ENCODE results near the gene CMTM7.
A peak's percentile ranks its signal among the peaks of the same experiment; 100 is the strongest.

The CMTM7 gene

DNA sequence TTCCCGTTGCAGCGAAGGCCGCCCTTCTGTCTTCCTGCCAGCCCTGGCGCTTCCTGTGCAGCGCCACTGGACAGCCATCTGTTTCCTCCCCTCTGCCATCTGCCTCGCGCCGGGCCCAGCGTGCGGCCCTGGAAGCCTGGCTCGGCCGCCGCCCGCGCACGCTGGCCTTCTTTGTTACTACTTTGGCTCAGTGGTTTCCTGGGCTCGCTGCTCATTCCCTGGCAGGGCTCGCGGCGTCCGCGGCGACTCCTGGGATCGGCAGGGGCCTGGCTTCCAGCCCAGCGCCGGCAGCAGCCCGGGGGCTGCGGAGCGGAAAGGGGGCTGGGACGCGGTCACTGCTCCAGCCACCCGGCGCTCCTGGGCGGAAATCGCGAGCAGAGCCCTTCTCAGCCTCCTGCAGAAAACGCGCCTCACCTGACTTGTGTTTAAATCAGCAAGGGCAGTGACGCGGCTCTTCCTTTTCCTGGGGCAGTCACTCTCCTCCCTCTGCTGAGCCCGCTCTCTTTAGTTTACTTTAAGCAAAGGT, 10.0 kb downstream of the CMTM7 start:
- H3K4me1 ChIP-seq (ENCODE audit: control insufficient read depth, insufficient read depth, low read length, poor library complexity, severe bottlenecking): peaks cover 17% of the 10 kb centered on the region
- peaks cover 3% of the 10 kb centered on the region for H3K36me3 ChIP-seq (ENCODE audit: control insufficient read depth, insufficient read depth, low read length)
- 5 to 10% methylated on average over 21 to 37 of the region's 41 CpGs for WGBS, 2 experiments (ENCODE audit: insufficient coverage in 2 of 2)
- no peaks in the 10 kb centered on the region for H3K9me3 ChIP-seq (ENCODE audit: control insufficient read depth, low read length)
- H3K4me3 ChIP-seq (ENCODE audit: extremely low read depth, insufficient read depth, low read length, poor library complexity, severe bottlenecking): peak overlapping the region; percentile 18
- peak overlapping the region; percentile 96 for H3K27ac ChIP-seq (ENCODE audit: low read depth, low read length, severe bottlenecking)

GRCh38 chr3:32403663-32404062, 12.0 kb downstream of the CMTM7 start:
- 100% methylated on average over 1 of the region's 3 CpGs for WGBS, 2 experiments (ENCODE audit: insufficient coverage in 2 of 2)
- H3K27ac ChIP-seq (ENCODE audit: low read depth, low read length, severe bottlenecking): no peak overlapping the region
- H3K9me3 ChIP-seq (ENCODE audit: control insufficient read depth, low read length): no peaks in the 10 kb centered on the region
- H3K4me3 ChIP-seq (ENCODE audit: extremely low read depth, insufficient read depth, low read length, poor library complexity, severe bottlenecking): no peak overlapping the region
- peaks cover 3% of the 10 kb centered on the region for H3K36me3 ChIP-seq (ENCODE audit: control insufficient read depth, insufficient read depth, low read length)
- peaks cover 23% of the 10 kb centered on the region for H3K4me1 ChIP-seq (ENCODE audit: control insufficient read depth, insufficient read depth, low read length, poor library complexity, severe bottlenecking)

GRCh38 chr3:32404714-32405113, 13.1 kb downstream of the CMTM7 start:
- H3K36me3 ChIP-seq (ENCODE audit: control insufficient read depth, insufficient read depth, low read length): peaks cover 3% of the 10 kb centered on the region
- no peak overlapping the region for H3K27ac ChIP-seq (ENCODE audit: low read depth, low read length, severe bottlenecking)
- WGBS, 2 experiments (ENCODE audit: insufficient coverage in 2 of 2): 88 to 100% methylated on average over 1 of the region's 1 CpG
- peaks cover 19% of the 10 kb centered on the region for H3K4me1 ChIP-seq (ENCODE audit: control insufficient read depth, insufficient read depth, low read length, poor library complexity, severe bottlenecking)
- no peaks in the 10 kb centered on the region for H3K9me3 ChIP-seq (ENCODE audit: control insufficient read depth, low read length)
- H3K4me3 ChIP-seq (ENCODE audit: extremely low read depth, insufficient read depth, low read length, poor library complexity, severe bottlenecking): no peak overlapping the region

- Histone ChIP-seq H3K36me3 (ENCODE audit: control insufficient read depth, insufficient read depth, low read length) (peaks cover 3% of the 10 kb centered on the region), H3K27ac (ENCODE audit: low read depth, low read length, severe bottlenecking) (no peak overlapping the region), H3K4me3 (ENCODE audit: extremely low read depth, insufficient read depth, low read length, poor library complexity, severe bottlenecking) (no peak overlapping the region), H3K4me1 (ENCODE audit: control insufficient read depth, insufficient read depth, low read length, poor library complexity, severe bottlenecking) (peaks cover 20% of the 10 kb centered on the region), H3K9me3 (ENCODE audit: control insufficient read depth, low read length) (no peaks in the 10 kb centered on the region)
- whole genome bisulfite sequencing, 2 experiments (ENCODE audit: insufficient coverage in 2 of 2): 80 to 100% methylated on average over 1 to 2 of the region's 2 CpGs
These were observed 13.5 kb downstream of the CMTM7 start for GRCh38 chr3:32405155-32405554.

DNA sequence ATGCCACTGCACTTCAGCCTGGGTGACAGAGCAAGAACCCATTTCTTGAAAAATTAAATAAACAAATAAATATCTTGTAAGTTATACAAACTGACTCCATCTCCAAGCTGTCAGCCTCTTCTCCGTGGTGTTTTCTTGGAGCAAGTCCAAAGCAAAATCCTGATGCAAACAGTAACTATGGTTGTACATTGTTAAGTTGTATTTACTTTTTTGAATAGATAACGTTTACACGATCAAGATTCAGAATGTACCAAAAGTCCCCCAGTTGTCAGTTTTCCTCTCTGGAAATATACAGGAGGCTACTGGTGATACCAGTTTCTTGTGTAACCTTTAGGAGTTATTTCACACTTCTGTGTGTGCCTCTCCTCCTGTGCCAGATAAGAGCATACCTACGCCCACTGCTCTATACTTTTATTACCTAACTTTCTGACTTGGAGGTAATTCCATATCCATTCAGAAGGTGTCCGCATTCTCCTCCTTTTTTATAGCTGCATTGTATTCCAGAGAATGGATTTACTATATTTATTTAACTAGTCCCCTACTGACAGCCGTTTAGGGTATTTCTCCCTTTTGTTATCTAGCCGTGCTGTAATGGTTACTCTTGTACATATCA, 14.2 kb downstream of the CMTM7 start:
- Histone ChIP-seq H3K4me3 (ENCODE audit: extremely low read depth, insufficient read depth, low read length, poor library complexity, severe bottlenecking) (no peak overlapping the region), H3K9me3 (ENCODE audit: control insufficient read depth, low read length) (no peaks in the 10 kb centered on the region), H3K27ac (ENCODE audit: low read depth, low read length, severe bottlenecking) (no peak overlapping the region), H3K4me1 (ENCODE audit: control insufficient read depth, insufficient read depth, low read length, poor library complexity, severe bottlenecking) (peaks cover 23% of the 10 kb centered on the region), H3K36me3 (ENCODE audit: control insufficient read depth, insufficient read depth, low read length) (peaks cover 3% of the 10 kb centered on the region)
- WGBS, 2 experiments (ENCODE audit: insufficient coverage in 2 of 2): 93 to 100% methylated on average over 2 of the region's 7 CpGs

DNA sequence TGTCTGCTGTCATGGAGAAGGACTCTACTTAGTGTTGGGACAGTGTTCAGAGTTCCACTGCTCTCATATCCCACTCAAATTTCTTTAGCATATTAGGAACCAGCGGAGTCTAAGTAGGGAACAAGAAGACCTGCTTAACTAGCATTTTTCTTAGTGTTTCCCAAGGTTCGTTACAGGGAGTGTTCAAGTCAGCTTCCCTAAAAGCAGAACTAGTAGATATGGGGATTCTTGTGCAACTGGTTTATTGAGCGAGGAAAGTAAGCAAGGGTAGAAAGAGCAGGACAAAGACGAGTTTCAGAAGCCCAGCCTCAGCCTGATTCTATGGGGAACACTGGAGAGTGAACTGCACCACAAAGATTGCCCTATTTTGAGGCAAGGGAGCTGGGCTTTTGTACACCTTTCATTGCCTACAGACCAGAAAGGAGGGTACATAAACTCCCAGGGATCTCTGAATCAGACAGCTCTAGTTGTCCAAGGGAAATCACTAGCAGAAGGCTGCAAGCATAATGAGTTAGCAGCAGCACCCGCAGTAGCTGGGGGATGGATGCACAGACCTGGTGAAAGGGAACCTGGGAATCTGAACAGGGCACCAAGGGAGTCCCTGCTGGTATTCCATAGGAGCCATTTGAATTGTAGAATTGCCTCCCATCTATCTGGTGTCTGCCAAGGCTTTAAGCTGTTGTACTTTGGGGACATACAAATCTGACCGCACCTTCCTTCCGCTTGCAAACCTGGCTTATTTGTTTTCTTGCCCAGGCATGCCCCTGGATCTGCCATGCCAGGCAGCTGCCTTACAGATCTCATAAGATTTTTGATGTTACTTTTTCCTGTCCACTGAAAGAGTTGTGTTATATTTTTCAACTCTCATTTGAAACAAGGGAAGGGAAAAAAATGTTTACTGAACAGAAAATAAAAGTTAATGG, 15.1 kb downstream of the CMTM7 start:
- peaks cover 17% of the 10 kb centered on the region for H3K4me1 ChIP-seq (ENCODE audit: control insufficient read depth, insufficient read depth, low read length, poor library complexity, severe bottlenecking)
- no peak overlapping the region for H3K4me3 ChIP-seq (ENCODE audit: extremely low read depth, insufficient read depth, low read length, poor library complexity, severe bottlenecking)
- H3K27ac ChIP-seq (ENCODE audit: low read depth, low read length, severe bottlenecking): no peak overlapping the region
- WGBS, 2 experiments (ENCODE audit: insufficient coverage in 2 of 2): 80 to 82% methylated on average over 6 to 7 of the region's 7 CpGs
- H3K9me3 ChIP-seq (ENCODE audit: control insufficient read depth, low read length): no peaks in the 10 kb centered on the region
- peaks cover 3% of the 10 kb centered on the region for H3K36me3 ChIP-seq (ENCODE audit: control insufficient read depth, insufficient read depth, low read length)

DNA sequence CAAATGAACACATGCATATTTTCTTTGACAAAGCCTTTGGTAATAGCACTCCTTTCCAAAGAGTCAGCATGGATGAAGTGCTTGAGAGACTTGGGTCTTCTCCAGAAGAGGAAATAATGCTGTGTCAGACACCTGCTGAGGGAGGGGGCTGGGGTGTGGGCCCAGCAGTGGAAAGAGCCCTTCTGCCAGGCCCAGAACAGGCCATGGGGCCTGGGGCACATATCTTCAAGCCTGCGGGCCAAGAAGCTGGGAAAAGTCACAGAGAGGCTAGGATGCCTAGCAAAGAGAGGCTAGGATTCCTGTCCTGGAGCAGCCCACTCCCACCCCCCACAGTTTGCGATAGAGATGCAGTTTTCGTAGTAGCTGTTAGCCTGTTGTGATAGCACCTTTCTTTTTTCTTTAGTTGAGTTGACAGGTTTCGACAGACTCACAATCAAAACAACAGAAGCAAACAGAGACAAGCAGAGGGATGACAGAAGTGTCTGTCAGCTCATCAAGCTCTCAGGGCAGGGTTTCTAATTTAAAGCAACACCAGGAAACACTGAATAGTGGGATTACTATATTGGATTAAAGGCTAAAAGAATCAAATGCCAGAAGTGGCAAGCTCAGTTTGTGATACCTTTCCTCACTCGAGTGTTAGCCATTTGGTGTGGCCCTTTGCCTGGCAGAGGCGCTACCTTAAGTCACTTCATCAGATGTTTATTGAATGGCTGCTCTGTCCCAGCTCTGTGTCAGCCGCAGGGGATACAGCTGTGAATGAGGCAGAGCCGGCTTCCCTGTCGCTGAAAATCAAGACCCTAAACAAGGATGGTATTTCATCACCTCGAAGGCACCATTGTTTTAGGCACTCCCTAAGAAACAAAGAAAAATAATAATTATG, 19.0 kb downstream of the CMTM7 start:
- H3K4me3 ChIP-seq (ENCODE audit: extremely low read depth, insufficient read depth, low read length, poor library complexity, severe bottlenecking): no peak overlapping the region
- peak overlapping the region; percentile 37 for H3K27ac ChIP-seq (ENCODE audit: low read depth, low read length, severe bottlenecking)
- H3K9me3 ChIP-seq (ENCODE audit: control insufficient read depth, low read length): no peaks in the 10 kb centered on the region
- no peaks in the 10 kb centered on the region for H3K36me3 ChIP-seq (ENCODE audit: control insufficient read depth, insufficient read depth, low read length)
- peaks cover 23% of the 10 kb centered on the region for H3K4me1 ChIP-seq (ENCODE audit: control insufficient read depth, insufficient read depth, low read length, poor library complexity, severe bottlenecking)
- 38 to 46% methylated on average over 5 to 8 of the region's 10 CpGs for WGBS, 2 experiments (ENCODE audit: insufficient coverage in 2 of 2)

DNA sequence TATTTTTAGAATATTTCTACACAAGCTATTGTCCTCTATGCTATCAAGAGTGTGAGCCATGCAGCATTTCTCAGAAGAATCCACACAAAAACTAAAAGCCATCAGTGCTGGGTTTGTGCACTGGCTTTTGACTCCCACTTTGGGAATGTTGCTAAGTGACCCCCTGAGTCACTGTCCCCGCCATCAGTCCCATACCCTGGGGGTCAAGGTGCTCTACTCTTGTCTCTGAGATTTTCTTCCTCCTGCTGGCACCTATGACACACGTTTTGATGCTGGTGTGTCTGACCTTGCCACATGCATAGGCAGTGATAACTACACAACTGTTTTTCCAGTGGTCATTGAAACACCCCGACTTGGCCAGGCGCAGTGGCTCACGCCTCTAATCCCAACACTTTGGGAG, 19.8 kb downstream of the CMTM7 start:
- WGBS, 2 experiments (ENCODE audit: insufficient coverage in 2 of 2): 88 to 95% methylated on average over 5 of the region's 5 CpGs
- Histone ChIP-seq H3K4me3 (ENCODE audit: extremely low read depth, insufficient read depth, low read length, poor library complexity, severe bottlenecking) (no peak overlapping the region), H3K27ac (ENCODE audit: low read depth, low read length, severe bottlenecking) (no peak overlapping the region), H3K4me1 (ENCODE audit: control insufficient read depth, insufficient read depth, low read length, poor library complexity, severe bottlenecking) (peaks cover 22% of the 10 kb centered on the region), H3K9me3 (ENCODE audit: control insufficient read depth, low read length) (no peaks in the 10 kb centered on the region), H3K36me3 (ENCODE audit: control insufficient read depth, insufficient read depth, low read length) (no peaks in the 10 kb centered on the region)

GRCh38 chr3:32412887-32413286, 21.2 kb downstream of the CMTM7 start:
- H3K4me1 ChIP-seq (ENCODE audit: control insufficient read depth, insufficient read depth, low read length, poor library complexity, severe bottlenecking): peaks cover 14% of the 10 kb centered on the region
- no peak overlapping the region for H3K4me3 ChIP-seq (ENCODE audit: extremely low read depth, insufficient read depth, low read length, poor library complexity, severe bottlenecking)
- peaks cover 5% of the 10 kb centered on the region for H3K9me3 ChIP-seq (ENCODE audit: control insufficient read depth, low read length)
- peaks cover 4% of the 10 kb centered on the region for H3K36me3 ChIP-seq (ENCODE audit: control insufficient read depth, insufficient read depth, low read length)
- H3K27ac ChIP-seq (ENCODE audit: low read depth, low read length, severe bottlenecking): no peak overlapping the region
- WGBS, 2 experiments (ENCODE audit: insufficient coverage in 2 of 2): 100% methylated on average over 1 to 2 of the region's 3 CpGs

DNA sequence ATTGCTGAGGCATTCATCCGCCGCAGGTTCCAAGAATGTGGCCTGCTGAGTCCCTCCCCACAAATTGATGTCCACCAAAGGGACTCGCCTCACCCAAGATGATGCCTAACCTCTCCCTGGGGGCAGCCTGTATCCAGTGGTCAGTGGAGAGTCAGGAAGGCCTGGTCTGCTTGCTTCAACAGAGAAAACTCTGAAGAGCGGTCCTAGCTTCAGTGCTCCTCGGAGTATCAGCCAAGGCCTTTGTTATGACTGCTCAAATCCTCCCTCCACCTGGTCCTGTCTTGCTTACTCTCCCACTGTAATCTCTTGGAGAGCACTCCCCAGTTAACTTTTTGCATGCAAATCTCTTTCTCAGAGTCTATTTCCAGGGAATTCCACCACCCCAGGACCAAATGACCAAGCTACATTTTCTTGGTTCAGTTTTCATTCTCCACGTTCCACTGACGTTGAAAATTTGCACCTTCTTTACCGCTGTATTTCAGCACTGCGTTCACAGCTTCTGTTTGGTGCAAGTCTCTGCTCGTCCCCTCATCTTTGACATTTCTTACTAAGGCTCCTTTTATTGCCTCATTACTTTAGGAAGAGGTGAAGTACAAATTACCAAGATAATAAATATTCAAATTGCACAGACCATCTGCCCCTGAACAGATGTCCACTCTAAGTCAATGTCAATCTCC, 22.3 kb downstream of the CMTM7 start:
- H3K27ac ChIP-seq (ENCODE audit: low read depth, low read length, severe bottlenecking): no peak overlapping the region
- H3K4me1 ChIP-seq (ENCODE audit: control insufficient read depth, insufficient read depth, low read length, poor library complexity, severe bottlenecking): peaks cover 14% of the 10 kb centered on the region
- peaks cover 15% of the 10 kb centered on the region for H3K9me3 ChIP-seq (ENCODE audit: control insufficient read depth, low read length)
- 89 to 92% methylated on average over 8 to 9 of the region's 10 CpGs for WGBS, 2 experiments (ENCODE audit: insufficient coverage in 2 of 2)
- peaks cover 6% of the 10 kb centered on the region for H3K36me3 ChIP-seq (ENCODE audit: control insufficient read depth, insufficient read depth, low read length)
- no peak overlapping the region for H3K4me3 ChIP-seq (ENCODE audit: extremely low read depth, insufficient read depth, low read length, poor library complexity, severe bottlenecking)
